HG02943 (cell line): ENCODE data around the gene ACAA1.
A peak's percentile ranks its signal among the peaks of the same experiment; 100 is the strongest.

Experiments used
- ATAC-seq: cut with Tn5 transposase; IDR thresholded peaks from one replicate; pipeline ENCODE4 v1.9.1; 2021; ENCODE audit warnings: mild to moderate bottlenecking, low read depth, moderate library complexity; ENCODE audit not compliant: unreplicated experiment

The ACAA1 gene

GRCh38 chr3:38154625-38155255 is 17.8 kb upstream of the ACAA1 start:
- ATAC-seq = no peak

- no peak for ATAC-seq
These were observed 17.1 kb upstream of the ACAA1 start for GRCh38 chr3:38154033-38154494.

- no peak for ATAC-seq
These were observed 16.3 kb upstream of the ACAA1 start for GRCh38 chr3:38153221-38153620.

- ATAC-seq = no peak
These were observed 15.7 kb upstream of the ACAA1 start for GRCh38 chr3:38152609-38153008.

- no peak for ATAC-seq
These were observed 14.8 kb upstream of the ACAA1 start for GRCh38 chr3:38151667-38152265.

- no peak for ATAC-seq
These were observed 14.0 kb upstream of the ACAA1 start for GRCh38 chr3:38150780-38151528.

- ATAC-seq = no peak
These were observed 12.8 kb upstream of the ACAA1 start for GRCh38 chr3:38149708-38150107.

- no peak for ATAC-seq
These were observed 11.5 kb upstream of the ACAA1 start for GRCh38 chr3:38148311-38148882.

- no peak for ATAC-seq
These were observed 10.5 kb upstream of the ACAA1 start for GRCh38 chr3:38147421-38147820.

- ATAC-seq = no peak
These were observed 9.6 kb upstream of the ACAA1 start for GRCh38 chr3:38146504-38146903.

- ATAC-seq = no peak
These were observed 6.6 kb upstream of the ACAA1 start for GRCh38 chr3:38143511-38143910.

- no peak for ATAC-seq
These were observed 6.0 kb upstream of the ACAA1 start for GRCh38 chr3:38142959-38143358.

GRCh38 chr3:38141952-38142273 is 5.0 kb upstream of the ACAA1 start:
- no peak for ATAC-seq

- ATAC-seq = no peak
These were observed 4.4 kb upstream of the ACAA1 start for GRCh38 chr3:38141173-38141951.

GRCh38 chr3:38140326-38141172 is 3.6 kb upstream of the ACAA1 start:
- ATAC-seq = no peak

- ATAC-seq = no peak
These were observed 2.7 kb upstream of the ACAA1 start for GRCh38 chr3:38139652-38140051.

GRCh38 chr3:38139191-38139590 is 2.3 kb upstream of the ACAA1 start:
- ATAC-seq = no peak

GRCh38 chr3:38138349-38139190 is 1.6 kb upstream of the ACAA1 start, which contains the start of gene MYD88:
Gene MYD88, plus strand, starts transcription at chr3:38138661. Its CDS starts 40 bp downstream, at chr3:38138701.
- ATAC-seq = peak; percentile 43
